Putamen (tissue), 1 donor: Measurements from ENCODE around the gene EEF1E1.
"Not testable (repeated sequence)": the region's sequence is repeated elsewhere in the genome, so short reads cannot be mapped to it uniquely, and the experiment has no call there.

Experiments used
- DNase-seq: peaks from one replicate; pipeline ENCODE4 v3.0.0-alpha.2; 2016; ENCODE audit warnings: low spot score

EEF1E1 gene

DNA sequence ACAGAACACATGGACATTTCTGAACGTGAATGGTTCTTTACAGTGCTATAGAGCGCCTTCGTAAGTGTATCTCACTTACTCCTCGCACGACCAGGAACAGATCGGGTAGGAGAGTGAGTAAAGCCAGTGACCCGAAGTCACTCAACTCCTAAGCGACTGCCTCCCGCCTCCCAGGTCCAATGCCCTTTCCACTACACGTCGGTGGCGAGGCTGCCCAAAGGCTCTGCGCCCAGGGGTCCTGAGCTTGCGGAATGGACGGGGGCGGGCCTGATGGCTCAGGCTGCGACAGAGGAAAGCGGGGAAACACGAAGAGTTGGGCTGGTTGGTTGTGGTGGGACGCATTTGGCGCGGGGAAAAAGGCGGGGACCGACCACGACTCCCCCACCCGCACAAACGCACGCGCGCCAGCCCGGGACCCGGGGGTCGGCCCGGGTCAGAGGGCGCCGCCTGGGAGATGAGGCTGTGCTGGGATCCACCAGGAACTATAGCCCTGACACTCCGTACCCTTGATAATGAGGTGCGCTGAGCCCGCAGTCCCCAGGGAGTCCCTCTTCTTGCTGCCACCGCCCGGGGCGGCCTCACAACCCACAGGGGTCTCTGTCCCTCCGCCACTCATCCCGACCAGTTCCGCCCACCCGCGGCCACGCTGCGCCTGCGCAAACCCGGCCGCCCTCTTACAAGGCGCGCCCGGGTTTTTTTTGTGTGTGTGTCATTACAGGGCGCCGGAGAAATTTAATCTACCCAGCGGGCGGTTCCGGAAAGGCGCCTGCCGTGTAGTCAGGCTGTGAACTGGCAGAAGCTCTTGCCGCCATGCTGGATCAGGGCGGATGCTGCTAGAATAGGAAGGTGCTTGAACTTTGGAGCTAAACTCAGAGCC lies 38.3 kb downstream of the EEF1E1 start, which contains the start of gene BLOC1S5:
TSS of gene BLOC1S5 (minus strand) at position 629 of the 877 bp plus-strand sequence. CDS start at position 616, 13 bp downstream.
- DNase-seq = peak; percentile 97

DNA sequence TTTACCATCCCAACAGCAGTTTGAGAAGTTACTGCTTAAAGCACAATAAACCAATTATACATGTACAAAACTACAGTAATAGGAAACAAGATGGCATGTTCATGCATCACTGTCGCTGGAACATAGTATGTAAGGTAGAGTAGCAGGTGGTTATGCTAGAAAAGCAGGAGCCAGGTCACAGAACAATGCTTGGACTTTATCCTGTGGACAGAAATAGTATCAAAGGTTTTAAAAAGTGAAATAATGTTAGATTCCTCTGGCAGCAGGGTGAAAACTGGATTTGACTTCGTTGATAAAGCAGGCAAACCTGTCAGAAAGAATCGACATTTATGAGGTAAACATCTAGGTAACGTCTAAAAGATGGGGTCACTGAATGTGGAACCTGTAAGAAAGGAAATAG lies 40.6 kb downstream of the EEF1E1 start:
- no peak for DNase-seq

DNA sequence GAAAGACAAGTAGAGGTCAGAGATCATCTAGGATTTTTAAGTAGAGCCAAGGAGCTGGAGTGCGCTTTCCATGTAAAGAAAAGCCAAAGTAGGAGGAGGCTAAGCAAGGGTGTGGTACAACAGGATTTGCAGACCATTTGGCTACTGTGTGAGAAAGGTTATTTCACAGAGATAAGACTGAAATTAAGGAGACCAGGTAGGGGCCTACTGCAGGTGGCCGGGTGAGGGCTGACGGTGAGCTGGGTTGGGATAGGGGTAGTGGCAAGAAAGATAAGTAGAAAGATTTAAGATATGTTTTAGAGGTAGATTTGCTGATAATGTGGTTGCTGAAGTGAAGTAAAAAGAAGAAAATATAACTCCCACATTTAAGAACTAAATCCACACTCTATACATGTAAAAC lies 42.0 kb downstream of the EEF1E1 start:
- no peak for DNase-seq

DNA sequence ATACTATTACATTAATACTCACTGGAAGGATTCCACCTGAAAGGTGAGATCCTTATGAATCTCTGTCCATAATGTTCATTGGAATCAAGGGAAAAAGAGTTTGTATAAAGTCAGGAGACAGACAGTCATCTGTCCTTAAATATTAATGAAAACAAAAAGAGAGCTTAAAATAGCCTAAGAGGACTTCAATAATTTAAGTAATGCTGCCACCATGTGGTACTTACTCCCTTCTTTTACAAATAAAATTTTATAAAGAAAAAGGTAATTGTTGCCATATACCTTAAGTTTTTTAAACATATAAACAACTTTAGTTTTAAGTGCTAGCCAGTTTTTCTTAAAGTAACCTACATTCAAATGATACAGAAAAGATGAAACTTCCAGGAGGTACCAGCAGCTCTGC lies 43.2 kb downstream of the EEF1E1 start:
- DNase-seq = no peak

DNA sequence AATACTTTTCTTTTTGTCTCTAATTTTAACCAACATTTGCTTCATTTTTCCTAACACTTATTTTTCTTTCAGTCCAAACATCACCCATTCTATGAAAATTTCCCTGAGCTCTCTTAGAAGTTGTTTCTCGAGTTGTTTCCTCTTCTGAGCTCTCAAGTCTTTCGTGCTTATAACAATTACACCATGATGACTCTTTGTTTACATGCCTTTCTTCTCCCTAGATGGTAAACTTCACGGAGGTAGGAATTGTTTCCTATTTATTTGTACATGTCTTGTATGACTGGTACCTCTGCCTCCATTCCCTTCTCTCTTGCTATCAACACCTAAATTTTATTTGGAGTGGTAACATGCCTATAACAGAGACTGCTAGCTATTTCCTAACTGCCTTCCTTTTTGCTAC lies 44.6 kb downstream of the EEF1E1 start:
- DNase-seq = no peak

DNA sequence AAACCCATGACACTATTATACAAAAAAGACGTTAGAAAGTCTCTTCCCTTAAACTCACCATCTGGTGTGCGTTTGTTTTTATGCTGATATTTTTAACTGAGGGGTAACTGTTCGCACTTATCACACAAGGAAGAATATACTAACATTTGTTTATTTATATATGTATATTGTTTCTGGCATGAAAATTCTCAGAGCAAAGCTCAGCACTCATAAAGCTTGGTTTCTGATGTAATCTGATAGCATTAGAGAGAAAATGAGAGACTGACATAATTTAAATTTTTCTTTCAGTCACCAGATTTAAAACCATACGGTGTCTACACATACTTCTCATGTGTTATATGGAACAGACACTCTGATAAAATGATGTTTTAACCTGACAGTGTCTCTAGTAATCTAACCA lies 45.1 kb downstream of the EEF1E1 start:
- DNase-seq = no peak

DNA sequence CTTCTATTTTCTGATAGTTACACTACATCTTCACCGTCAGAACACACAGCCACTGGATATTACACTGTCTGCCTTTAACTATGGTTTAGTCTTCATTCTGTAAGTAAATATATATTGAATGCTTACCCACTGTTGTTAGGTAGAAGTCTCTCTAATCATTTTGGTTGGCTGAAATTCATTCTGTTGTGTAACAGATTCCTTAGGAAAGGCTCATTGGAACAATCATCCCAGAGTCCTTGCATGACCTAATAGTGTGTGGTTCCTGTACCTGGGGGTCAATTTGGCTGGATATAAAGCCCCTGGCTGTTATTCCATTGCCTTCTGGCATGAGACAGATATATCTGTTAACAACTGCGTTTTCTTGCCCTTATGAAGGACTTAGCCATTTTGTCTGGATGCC lies 48.1 kb downstream of the EEF1E1 start:
- DNase-seq = no peak

DNA sequence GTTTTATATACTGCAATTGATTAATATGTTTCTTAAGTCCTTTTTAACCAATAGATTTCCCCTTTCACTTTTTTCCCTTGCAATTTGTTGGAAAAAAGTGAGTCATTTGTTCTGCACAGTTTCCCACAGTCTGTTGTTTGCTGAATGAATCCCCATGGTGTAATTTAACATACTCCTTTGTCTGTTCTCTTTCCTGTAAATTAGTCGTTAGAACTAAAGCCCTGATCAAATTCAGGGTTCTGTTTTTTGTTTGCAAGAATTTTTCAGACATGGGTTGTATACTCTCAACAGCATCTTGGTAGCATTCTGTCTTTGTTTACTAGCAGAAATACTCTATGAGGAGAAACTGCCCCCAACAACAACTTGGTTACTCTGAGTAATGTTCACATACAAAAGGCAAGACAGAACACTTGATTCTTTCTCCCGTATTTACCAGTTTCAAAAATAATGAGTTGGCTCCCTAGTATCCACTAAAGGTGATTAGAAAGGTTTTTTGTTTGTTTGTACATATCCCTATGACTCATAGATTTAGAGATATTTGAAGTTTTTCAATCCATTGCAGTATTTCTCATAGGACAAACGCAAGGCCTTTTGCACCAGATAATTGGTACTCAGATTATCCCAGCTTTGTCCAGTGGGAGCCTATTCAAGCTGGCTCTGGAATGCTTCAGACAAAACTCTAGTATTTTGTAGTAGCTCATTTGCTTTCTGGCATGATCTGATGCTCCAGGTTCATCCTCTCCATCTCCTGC lies 54.6 kb downstream of the EEF1E1 start:
- no peak for DNase-seq

DNA sequence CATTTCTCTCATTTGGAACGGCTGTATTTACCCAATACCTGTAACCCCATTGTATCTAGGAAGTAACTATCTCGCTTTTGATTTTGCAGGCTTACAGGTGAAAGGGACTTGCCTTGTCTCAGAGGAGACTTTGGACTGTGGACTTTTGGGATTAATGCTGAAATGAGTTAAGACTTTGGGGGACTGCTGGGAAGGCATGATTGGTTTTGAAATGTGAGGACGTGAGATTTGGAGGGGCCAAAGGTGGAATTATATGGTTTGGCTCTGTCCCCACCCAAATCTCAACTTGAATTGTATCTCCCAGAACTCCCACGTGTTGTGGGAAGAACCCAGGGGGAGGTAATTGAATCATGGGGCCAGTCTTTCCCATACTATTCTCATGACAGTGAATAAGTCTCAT lies 56.6 kb downstream of the EEF1E1 start:
- DNase-seq = not testable (repeated sequence)

DNA sequence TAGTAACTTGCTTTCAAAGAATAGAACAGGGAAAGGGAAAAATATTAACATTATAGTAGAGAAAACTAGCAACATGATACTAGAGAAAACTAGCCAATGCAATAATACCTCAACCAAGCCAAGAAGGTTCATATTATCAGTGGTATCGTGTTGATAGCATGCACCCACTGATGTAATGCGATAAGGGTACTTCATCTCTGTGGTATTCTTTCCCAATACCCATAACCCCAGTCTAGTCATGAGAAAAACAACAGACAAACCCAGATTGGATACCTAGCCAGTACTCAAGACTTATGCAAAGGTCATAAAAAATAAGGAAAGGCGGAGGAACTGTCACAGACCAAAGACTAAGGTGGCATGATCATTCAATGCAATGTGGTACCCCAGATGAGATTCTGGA lies 59.1 kb downstream of the EEF1E1 start:
- no peak for DNase-seq

DNA sequence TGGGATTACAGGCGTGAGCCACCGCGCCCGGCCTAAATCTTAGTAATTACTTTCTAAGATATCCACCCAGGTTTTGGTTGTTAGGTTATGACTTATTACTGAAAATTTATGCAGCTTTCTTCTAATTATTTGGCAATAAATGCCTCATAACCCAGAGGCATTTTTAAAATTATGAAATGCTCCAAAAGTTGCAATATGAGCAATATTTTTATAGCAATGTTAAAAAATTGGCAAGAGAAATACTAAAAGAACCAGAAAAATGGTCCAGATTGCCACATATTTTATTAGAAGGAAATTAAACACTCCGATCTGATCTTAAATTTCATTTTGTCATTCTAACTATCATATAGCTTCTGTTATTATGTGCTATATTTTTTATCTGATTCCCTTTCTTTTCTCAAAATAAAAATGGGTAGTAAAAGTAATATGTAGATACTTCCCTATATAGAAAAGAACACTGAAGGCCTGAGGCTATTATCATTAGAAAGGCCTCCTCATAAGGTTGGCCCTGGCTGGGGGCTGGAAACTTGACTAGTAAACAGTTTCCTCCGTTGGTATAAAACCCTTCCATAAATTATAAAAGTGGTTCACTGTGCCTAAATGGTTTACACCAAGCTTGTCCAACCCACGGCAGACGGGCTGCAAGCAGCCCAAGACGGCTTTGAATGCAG lies 60.3 kb downstream of the EEF1E1 start:
- DNase-seq = no peak

DNA sequence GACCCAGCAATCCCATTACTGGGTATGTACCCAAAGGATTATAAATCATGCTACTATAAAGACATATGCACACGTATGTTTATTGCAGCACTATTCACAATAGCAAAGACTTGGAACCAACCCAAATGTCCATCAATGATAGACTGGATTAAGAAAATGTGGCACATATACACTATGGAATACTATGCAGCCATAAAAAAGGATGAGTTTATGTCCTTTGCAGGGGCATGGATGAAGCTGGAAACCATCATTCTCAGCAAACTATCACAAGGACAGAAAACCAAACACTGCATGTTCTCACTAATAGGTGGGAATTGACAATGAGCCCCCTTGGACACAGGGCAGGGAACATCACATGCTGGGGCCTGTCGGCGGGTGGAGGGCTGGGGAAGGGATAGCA lies 68.2 kb downstream of the EEF1E1 start:
- DNase-seq = not testable (repeated sequence)

DNA sequence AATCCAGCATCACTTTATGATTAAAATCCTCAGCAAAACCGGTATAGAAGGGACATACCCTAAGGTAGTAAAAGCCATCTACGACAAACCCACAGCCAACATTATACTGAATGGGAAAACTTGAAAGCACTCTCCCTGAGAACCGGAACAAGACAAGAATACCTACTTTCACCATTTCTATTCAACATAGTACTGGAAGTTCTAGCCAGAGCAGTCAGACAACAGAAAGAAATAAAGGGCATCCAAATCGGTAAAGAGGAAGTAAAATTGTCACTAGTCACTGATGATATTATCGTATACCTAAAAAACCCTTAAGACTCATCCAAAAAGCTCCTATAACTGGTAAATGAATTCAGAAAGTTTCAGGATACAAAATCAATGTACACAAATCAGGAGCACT lies 71.4 kb downstream of the EEF1E1 start:
- DNase-seq = no peak
